ENCODE results near the gene ZNF273.
"Not testable (repeated sequence)": the region's sequence is repeated elsewhere in the genome, so short reads cannot be mapped to it uniquely, and the experiment has no call there.

ZNF273 gene

DNA sequence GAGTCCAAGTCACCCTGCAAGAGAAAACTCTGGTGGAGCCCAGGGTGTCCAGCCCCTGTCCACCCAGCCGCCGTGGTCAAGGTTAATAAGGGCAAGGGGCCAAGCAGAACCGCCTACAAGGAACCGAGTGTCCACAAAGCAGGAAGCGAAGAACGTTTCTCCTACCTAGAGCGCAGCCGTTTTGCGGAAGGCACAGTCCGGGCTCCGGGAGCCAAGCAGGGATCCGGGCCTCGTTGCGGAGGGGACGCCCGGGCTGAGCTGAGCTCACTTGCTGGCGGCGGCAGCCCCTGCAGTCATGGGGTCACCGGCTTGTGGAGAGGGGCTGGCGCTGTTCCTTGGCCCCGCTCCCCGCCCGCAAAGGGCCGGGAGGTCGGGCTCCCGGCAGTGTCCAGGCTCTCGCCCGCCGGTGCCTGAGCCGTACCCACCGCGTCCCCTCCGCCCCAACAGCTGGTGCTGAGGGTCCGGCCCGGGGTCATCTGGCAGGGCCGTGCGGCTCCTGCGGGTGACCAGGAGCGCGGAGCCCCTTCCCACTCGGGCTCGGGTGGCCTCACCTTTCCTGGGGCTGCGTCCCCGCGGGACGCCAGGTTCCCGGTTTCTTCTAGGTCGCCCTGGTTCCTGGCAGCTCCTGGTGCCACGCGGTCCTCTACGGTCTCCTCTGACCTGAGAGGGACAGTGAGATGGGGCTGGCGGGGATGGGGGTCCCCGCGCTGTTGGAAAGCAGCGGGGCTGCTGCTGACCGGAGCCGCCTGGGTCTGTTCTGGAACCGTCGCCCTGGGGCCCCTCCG lies 14.0 kb upstream of the ZNF273 start:
- DNase-seq (ENCODE audit: low read depth): no peak

DNA sequence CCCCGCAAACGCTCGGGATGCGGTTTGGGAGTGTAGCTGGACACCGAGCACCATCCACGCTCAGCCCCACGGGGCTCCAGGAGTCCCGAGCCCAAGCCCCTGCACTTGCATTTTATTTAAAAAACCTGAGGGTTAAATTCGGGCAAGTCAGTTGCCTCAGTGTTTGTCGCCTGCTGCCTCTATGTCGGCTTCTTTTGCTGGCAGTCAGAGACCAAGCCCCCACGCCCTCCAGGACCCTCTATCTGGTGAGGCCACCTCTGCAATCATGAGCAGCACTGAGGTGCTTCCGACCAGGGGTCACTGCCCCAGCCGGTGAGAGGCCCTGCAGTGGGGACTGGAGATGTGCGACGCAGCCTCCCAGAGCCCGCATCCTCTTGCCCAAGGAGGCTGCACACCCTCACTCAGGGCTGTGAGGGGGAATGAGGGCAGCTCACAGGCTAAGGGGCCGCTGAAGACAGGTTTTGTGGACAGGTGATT lies 13.3 kb upstream of the ZNF273 start:
- no peak for DNase-seq (ENCODE audit: low read depth)

GRCh38 chr7:64890273-64890672 lies 12.8 kb upstream of the ZNF273 start:
- not testable (repeated sequence) for DNase-seq (ENCODE audit: low read depth)

GRCh38 chr7:64890761-64891362 lies 12.2 kb upstream of the ZNF273 start:
- DNase-seq (ENCODE audit: low read depth): no peak

GRCh38 chr7:64891363-64892081 lies 11.6 kb upstream of the ZNF273 start:
- not testable (repeated sequence) for DNase-seq (ENCODE audit: low read depth)

DNA sequence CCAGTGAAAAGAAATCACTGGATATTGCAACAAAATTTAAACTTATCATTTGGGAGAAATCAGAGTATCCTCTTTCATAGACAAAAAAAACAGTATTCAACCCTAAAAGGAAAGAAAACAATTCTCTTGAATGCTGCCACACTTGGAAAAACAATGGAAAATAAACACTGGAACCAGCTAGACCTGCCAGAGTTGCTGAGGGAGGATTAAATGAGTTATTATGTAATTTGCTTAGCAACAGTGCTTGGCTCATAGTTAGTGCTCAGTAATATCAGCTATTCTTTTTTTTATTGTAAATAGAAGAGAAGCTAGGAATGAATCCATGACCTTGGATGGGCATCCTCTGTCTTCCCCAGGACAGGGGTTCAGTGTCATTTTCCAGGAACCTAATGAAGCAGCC lies 11.0 kb upstream of the ZNF273 start:
- no peak for DNase-seq (ENCODE audit: low read depth)

DNA sequence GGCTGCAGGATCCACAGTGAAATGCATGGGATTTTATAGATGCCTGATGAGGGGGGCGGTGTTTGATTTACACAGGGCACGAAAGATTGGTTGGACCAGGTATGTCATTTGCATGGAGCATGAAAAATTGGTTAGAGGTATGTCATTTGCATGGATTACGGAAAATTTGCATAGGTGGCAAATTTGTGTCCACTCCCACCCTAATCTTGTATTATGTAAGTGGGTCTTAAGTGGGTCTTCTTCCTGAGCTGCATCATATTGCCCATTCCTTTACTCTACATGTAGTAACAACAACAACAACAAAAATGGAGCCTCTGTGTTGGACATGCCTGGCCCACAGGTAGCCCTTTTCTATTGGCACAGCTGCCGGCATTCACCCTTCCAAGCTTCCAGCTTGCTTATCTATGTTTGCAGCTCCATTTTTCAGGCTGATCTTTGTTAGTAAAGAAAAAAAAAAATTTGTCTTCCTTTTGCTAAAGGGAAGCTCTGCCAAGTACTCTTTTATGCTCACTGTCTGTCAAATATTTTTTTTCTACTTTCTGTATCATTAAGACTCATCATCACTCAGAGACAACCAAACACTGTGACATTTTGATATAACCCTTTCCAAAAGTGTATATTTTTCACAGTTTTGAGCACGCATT lies 10.3 kb upstream of the ZNF273 start:
- no peak for DNase-seq (ENCODE audit: low read depth)

DNA sequence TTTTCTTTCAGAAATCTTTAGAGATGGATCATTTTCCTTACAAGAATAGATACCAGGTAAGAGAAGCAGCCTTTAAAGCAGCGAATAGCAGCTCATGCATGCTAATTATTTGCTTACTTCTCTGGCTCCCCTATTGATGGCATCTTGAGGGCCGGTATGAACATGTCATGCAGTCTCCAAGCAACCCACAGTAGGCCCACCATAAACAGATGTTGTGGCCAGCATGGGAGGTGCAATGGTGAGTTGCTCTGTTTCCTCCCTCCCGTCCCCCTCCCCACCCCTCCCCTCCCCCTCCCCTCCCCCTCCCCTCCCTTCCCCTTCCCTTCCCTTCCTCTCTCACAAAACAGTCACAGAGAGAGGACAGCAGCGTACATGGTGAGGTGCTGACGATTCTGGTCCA lies 9.7 kb upstream of the ZNF273 start:
- no peak for DNase-seq (ENCODE audit: low read depth)

DNA sequence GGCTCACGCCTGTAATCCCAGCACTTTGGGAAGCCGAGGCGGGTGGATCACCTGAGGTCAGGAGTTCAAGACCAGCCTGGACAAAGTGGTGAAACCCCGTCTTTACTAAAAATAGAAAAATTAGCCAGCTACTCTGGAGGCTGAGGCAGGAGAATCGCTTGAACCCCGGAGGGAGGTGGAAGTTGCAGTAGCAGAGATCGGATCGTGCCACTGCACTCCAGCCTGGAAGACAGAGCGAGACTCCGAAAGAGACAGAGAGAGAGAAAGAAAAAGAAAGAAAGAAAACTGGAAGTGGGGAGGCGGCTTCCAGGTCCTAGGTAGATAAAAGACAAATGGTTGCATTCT lies 640 bp upstream of the ZNF273 start:
- DNase-seq (ENCODE audit: low read depth): not testable (repeated sequence)

- no peak for DNase-seq (ENCODE audit: low read depth)
Measured at GRCh38 chr7:64904008-64904407, 935 bp downstream of the ZNF273 start.

DNA sequence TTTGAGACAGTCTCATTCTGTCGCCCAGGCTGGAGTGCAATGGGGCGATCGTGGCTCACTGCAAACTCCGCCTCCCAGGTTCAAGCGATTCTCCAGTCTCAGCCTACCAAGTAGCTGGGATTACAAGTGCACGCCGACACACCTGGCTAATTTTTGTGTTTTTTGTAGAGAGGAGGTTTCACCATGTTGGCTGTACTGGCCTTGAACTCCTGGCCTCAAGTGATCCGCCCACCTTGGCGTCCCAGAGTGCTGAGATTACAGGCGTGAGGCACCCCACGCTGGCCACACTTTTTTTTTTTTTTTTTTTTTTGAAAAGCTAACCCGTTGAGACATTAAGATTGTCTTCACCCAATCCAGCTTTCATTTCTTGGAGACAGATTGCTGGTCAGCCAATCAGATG lies 2.1 kb downstream of the ZNF273 start:
- DNase-seq (ENCODE audit: low read depth): no peak

DNA sequence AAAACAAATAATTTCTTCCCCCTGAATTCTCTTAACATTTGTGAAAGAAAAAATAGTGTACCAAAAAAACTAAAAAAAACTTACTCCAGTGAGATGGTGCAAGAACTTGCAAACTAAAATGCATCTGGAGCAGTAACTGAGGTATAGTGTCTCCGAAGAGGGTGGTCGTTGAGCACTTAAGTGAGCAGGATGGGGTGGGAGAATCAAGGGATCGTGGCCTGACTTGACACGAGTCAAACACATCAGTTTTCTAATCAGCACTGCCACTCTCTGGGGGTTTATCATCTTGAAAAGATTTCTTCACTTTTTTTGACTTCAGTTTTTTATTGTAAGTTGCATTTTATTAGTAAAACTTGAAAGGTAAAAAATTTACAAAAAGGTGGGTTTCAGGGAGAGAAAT lies 2.5 kb downstream of the ZNF273 start:
- no peak for DNase-seq (ENCODE audit: low read depth)

DNA sequence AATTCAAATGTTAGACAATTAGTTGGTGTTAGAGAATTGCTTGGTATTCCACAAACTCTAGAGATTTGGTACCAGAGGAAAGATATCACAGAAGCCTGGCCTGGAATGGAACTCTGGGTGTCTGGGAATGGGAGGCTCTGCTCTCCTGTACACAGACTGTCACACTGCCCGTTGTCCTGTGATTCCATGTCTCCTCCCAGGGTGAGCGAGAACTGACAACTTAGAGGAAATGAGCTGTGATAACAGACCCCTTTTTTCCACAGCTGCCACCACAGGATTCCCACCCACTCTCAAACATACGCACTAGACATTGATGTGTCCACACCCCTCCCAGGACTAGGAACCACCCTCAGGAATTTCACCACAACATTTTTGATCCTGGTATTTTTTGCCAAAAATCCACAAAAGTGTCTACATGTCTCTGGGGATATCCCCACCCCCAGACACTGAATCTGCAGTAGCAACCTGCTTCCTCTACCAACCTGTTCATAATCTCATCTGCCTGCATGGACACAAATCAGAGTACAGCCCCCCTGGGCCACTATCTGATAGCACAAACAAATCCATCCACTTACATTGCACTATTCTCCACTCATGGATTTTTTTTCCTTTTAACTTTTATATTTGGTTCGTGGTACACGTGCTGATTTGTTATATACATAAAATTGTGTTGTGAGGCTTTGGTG lies 4.7 kb downstream of the ZNF273 start:
- DNase-seq (ENCODE audit: low read depth): no peak

DNA sequence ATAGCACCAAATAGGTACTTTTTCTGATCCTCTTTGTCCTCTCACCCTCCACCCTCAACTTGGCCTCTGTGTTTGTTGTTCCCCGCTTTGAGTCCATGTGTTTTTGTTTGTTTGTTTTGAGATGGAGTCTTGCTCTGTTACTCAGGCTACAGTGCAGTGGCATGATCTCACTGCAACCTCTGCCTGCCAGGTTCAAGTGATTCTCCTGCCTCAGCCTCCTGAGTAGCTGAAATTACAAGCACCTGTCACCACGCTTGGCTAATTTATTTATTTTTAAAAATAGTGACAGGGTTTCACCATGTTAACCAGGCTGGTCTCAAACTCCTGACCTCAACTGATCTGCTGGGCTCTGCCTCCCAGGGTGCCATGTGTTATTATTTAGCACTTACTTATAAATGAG lies 5.3 kb downstream of the ZNF273 start:
- no peak for DNase-seq (ENCODE audit: low read depth)

- DNase-seq (ENCODE audit: low read depth): no peak
Measured at GRCh38 chr7:64914557-64914956, 11.5 kb downstream of the ZNF273 start.

- not testable (repeated sequence) for DNase-seq (ENCODE audit: low read depth)
Measured at GRCh38 chr7:64915301-64915700, 12.2 kb downstream of the ZNF273 start.

- DNase-seq (ENCODE audit: low read depth): not testable (repeated sequence)
Measured at GRCh38 chr7:64928252-64929187, 25.4 kb downstream of the ZNF273 start.

GRCh38 chr7:64934478-64934877 lies 31.4 kb downstream of the ZNF273 start:
- no peak for DNase-seq (ENCODE audit: low read depth)

- DNase-seq (ENCODE audit: low read depth): no peak
Measured at GRCh38 chr7:64938540-64938939, 35.5 kb downstream of the ZNF273 start.

DNA sequence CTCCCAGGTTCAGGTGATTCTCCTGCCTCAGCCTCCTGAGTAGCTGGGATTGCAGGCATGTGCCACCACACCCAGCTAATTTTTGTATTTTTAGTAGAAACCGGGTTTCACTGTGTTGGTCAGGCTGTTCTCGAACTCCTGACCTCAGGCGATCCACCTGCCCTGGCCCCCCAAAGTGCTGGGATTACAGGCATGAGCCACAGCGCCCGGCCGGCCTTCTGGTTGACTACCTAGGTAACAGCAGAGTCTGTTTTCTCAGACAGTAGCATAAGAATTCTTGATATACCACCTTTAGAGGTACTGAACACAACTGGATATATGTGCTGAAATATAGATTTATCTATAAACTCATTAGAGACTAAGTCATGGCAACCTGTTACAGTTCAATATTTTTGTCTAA lies 36.9 kb downstream of the ZNF273 start:
- not testable (repeated sequence) for DNase-seq (ENCODE audit: low read depth)

Measured in stimulated activated CD8-positive, alpha-beta memory T cell treated with anti-CD3 and anti-CD28 coated beads, Interleukin-4, amount 100 ng/mL, for 24 hours (primary cell).